Gastrocnemius medialis (tissue), 4 donors: ENCODE results near the gene DGCR6L. TPM values are rescaled to one million over a fixed set of nuclear protein-coding genes. Genes with fewer than 3 reads are reported as not detected.
"Not testable (repeated sequence)": the region's sequence is repeated elsewhere in the genome, so short reads cannot be mapped to it uniquely, and the experiment has no call there.

Experiments used
- ATAC-seq, 2 donors: fragments of 150-250 bp; one replicate each; pipeline ENCODE4 v1.9.1; 2016
- DNase-seq, 2 donors: peaks; one replicate each; pipeline ENCODE4 v3.0.0-alpha.2; 2019
- H3K27ac ChIP-seq, 4 donors: fragments of 200-600 bp; sonication (generic); 1 replicate in 1 of 4; 2 replicates in 3 of 4; pipeline ENCODE4 v1.5.1; 2016 to 2018; ENCODE audit warnings: mild to moderate bottlenecking in 2 of 4, moderate library complexity in 1 of 4
- H3K27me3 ChIP-seq, 3 donors: fragments of 200-600 bp; sonication (generic) in 2 of 3; 1 replicate in 1 of 3; 2 replicates in 2 of 3; pipeline versions ENCODE4 v1.5.1 to v1.6.0; 2016 to 2019; ENCODE audit warnings: mild to moderate bottlenecking in 1 of 3, moderate library complexity in 1 of 3
- H3K36me3 ChIP-seq, 2 donors: fragments of 200-600 bp; sonication (generic) in 1 of 2; one replicate each; pipeline ENCODE4 v1.5.1; 2017 to 2018
- H3K4me1 ChIP-seq, 2 donors: fragments of 200-600 bp; sonication (generic) in 1 of 2; one replicate each; pipeline ENCODE4 v1.5.1; 2016 to 2017; ENCODE audit warnings: mild to moderate bottlenecking in 2 of 2
- H3K4me3 ChIP-seq, 4 donors: fragments of 200-600 bp; sonication (generic) in 3 of 4; 1 replicate in 1 of 4; 2 replicates in 3 of 4; pipeline ENCODE4 v1.5.1; 2016 to 2019; ENCODE audit warnings: mild to moderate bottlenecking in 2 of 4
- H3K9me3 ChIP-seq, 3 donors: fragments of 200-600 bp; sonication (generic) in 2 of 3; 1 replicate in 1 of 3; 2 replicates in 2 of 3; pipeline ENCODE4 v1.5.1; 2016 to 2019
- POLR2A ChIP-seq, 2 donors: fragments of 450-650 bp; IDR thresholded peaks; one replicate each; pipeline ENCODE4 v1.6.1; 2017; ENCODE audit warnings: antibody characterized with exemption in 2 of 2, mild to moderate bottlenecking in 2 of 2, moderate library complexity in 2 of 2
- in situ Hi-C, 4 donors: fragments of 200-750 bp; cut with MboI; loops; one replicate each; pipeline versions ENCODE4 v1.15.0 to v1.8.0; 2017; ENCODE audit warnings: low sequenced_read_pairs in 4 of 4
- intact Hi-C: fragments of 100-400 bp; cut with DNase I; formaldehyde crosslinking; loops from one replicate; pipeline ENCODE4 v1.15.1; 2023; ENCODE audit warnings: low total_unique reads
- total RNA-seq, 4 donors: library from RNA; depleted of rRNA; stranded (reverse); fragments of >200 nt; gene quantifications; one replicate each; pipeline versions ENCODE4 v1.1.0 to v1.2.3, GENCODE V29; 2016
- TF ChIP-seq, protein P1 (sequence below), 5 experiments: fragments of 450-650 bp in 3 of 5; fragments of 200-600 bp in 2 of 5; sonication (generic) in 2 of 5; IDR thresholded peaks in 4 of 5; conservative IDR thresholded peaks in 1 of 5; 1 replicate in 4 of 5; 2 replicates in 1 of 5; pipeline ENCODE4 v1.5.1; 2016 to 2019; ENCODE audit warnings: antibody characterized with exemption in 5 of 5, mild to moderate bottlenecking in 3 of 5, moderate library complexity in 3 of 5

Gene DGCR6L
- total RNA-seq, 4 donors from 2014 or later, result 43.5 to 105 (median 67.5) TPM

DNA sequence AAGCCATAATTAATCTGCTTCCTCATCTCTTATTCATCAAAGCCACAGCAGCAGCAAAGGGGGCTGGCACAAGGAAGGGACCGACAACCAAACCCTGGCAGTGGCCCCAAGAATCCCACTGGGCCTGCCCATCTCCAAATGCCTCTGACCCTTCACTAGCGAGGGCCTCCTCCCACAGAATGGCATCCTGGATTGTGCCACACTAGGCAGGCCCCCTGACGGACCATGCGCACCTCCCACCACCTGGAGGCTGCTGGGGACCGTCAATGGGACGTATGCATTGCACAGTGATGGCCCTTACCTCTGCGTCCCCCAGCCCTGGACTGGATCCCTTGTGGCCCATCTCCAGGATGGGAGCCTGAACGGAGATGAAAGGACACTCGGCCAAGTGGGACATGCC, 47.7 kb downstream of the DGCR6L start:
- intact Hi-C loops, result no loop called here
- H3K27me3 ChIP-seq, result peaks cover 0 to 4% (median 0%) of the 10 kb centered on the region in 3 donors
- no peak overlapping the region for H3K27ac ChIP-seq
- H3K36me3 ChIP-seq, result no peaks in the 10 kb centered on the region
- no peak for TF ChIP-seq POLR2A (IDR thresholded peaks at IDR 0.05)
- TF ChIP-seq, protein P1, sequence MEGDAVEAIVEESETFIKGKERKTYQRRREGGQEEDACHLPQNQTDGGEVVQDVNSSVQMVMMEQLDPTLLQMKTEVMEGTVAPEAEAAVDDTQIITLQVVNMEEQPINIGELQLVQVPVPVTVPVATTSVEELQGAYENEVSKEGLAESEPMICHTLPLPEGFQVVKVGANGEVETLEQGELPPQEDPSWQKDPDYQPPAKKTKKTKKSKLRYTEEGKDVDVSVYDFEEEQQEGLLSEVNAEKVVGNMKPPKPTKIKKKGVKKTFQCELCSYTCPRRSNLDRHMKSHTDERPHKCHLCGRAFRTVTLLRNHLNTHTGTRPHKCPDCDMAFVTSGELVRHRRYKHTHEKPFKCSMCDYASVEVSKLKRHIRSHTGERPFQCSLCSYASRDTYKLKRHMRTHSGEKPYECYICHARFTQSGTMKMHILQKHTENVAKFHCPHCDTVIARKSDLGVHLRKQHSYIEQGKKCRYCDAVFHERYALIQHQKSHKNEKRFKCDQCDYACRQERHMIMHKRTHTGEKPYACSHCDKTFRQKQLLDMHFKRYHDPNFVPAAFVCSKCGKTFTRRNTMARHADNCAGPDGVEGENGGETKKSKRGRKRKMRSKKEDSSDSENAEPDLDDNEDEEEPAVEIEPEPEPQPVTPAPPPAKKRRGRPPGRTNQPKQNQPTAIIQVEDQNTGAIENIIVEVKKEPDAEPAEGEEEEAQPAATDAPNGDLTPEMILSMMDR (IDR thresholded peaks at IDR 0.05 in 4 of 5, conservative IDR thresholded peaks at IDR 0.05 in 1 of 5), result no peak
- in situ Hi-C loops, result no loop called here
- DNase-seq, result no peak
- no peaks in the 10 kb centered on the region for H3K4me1 ChIP-seq
- H3K9me3 ChIP-seq, result no peaks in the 10 kb centered on the region
- no peak for ATAC-seq
- no peak overlapping the region for H3K4me3 ChIP-seq

DNA sequence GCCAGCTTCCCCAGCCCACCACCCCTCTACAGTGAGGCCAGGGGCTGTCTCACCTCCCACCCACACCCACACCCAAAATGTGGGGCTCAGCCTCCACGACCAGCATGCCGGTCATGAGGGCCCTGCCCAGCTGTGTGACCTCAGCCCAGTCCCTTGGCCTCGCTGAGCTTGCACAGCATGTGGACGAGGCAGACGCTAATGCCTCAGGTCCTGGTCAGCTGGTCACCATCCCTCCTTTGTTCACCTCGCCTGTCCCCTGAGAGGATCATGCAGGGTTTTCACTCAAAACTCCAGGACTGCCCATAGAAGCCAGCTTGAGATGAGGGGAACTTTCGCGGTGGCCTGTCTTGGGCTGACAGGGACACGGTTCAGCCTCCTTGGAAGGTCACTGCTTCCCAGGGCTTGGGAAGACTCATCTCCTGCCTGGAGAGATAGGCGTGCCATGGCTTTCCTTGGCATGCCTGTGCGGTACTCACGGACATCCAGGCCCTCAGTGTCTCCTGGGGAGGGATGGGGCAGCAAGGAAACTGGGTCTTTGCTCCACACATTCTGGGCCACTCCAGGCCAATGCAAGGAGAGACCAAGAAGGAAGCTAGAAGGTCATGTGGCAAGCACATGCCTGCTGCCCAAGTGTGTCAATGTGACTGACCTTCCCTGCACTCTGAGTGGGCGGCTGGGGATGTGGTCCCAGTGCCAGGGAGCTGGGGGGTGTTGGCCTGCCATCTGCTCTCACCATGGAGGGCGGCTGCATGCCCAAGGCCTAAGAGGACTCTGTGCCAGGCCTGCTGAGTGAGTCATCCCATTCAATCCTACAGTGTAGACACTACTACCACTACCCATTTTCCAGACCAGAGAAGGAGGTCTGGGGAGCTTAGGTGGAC, 48.5 kb downstream of the DGCR6L start:
- intact Hi-C loops, result no loop called here

DNA sequence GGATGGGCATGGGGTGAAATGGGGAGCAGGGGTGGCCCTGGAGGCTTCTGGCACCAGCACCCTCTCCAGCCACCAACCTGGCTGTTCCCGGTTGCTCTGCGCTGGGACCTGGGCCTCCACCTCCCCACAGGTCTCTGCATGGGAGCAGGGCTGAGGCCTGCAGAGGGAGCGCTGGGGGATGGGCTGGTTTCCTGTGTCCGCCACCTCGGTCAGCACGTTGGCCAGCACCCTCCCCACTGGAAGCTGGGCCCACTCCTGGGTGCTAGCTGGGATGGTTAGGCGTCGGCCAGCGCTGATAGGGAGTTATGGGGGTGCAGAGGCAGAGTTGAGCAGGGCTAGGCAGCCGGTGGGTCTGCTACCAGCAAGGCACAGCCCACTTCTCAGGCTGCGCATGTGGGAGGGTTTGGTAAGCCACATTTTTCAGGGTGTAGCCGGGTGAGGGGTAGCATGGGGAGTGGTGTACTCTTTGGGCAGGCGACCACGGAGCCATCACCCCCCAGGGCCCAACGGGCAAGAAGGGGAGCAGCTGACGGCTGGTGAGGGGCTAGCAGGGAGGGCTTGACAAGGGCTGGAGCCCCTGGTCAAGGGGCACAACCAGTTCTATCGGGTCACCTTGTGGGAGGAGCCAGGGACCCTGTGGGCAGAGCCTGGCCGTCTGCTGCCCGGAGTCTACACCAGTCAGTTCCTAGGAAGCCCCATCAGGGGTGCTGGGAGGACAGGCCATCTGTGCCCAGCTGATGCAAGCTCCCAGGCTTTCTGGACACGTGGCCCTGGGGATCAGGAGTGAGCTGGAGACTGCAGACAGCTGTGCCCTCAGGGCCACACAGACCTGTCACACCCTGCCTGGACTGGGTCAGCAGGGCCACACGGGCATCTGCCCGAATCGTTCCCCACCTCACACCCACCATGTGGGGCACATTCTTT, 49.4 kb downstream of the DGCR6L start:
- H3K4me3 ChIP-seq, intact Hi-C loops, H3K27me3 ChIP-seq, H3K36me3 ChIP-seq, H3K27ac ChIP-seq, in situ Hi-C loops, H3K4me1 ChIP-seq, H3K9me3 ChIP-seq: not testable (repeated sequence)
- ATAC-seq (peak; percentile 53 to 72), DNase-seq (peak in 1 of 2 donors; percentile 27)

More for the DNA sequence above, 48.5 kb downstream of the DGCR6L start:
- no peak for ATAC-seq
- no peak overlapping the region for H3K4me3 ChIP-seq
- no peaks in the 10 kb centered on the region for H3K4me1 ChIP-seq
- no peaks in the 10 kb centered on the region for H3K36me3 ChIP-seq
- no peaks in the 10 kb centered on the region for H3K9me3 ChIP-seq
- TF ChIP-seq, protein P1 (IDR thresholded peaks at IDR 0.05 in 4 of 5, conservative IDR thresholded peaks at IDR 0.05 in 1 of 5), result no peak
- TF ChIP-seq POLR2A (IDR thresholded peaks at IDR 0.05), result no peak
- no peak overlapping the region for H3K27ac ChIP-seq
- peaks cover 0 to 5% (median 0%) of the 10 kb centered on the region in 3 donors for H3K27me3 ChIP-seq
- no peak for DNase-seq
- in situ Hi-C loops, result no loop called here

DNA sequence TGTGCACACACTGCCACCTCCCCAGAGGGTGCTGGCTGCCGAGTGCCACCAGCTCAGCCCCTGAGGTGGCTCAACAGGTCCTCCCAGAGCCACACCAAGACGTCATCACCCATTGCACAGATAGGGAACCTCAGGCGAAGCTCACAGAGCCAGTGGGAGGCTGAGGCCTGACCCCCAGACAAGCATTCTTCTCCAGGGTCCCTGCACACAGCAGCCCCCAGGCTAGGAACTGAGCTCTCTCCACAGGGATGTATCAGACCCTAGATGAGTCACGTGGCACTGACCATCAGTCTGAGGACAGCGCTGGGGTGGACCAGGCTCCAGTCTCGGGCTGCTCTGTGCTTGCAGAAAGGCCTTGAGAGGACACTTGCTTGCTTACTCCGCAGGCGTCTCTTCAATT, 50.2 kb downstream of the DGCR6L start:
- H3K27ac ChIP-seq, H3K27me3 ChIP-seq, in situ Hi-C loops, DNase-seq, ATAC-seq, H3K4me1 ChIP-seq, H3K36me3 ChIP-seq, H3K9me3 ChIP-seq, H3K4me3 ChIP-seq: not testable (repeated sequence)
- intact Hi-C loops, result loop anchor here (5.0 kb wide), 1 partner anchor 112 kb away; no protein-coding TSS in a partner anchor

DNA sequence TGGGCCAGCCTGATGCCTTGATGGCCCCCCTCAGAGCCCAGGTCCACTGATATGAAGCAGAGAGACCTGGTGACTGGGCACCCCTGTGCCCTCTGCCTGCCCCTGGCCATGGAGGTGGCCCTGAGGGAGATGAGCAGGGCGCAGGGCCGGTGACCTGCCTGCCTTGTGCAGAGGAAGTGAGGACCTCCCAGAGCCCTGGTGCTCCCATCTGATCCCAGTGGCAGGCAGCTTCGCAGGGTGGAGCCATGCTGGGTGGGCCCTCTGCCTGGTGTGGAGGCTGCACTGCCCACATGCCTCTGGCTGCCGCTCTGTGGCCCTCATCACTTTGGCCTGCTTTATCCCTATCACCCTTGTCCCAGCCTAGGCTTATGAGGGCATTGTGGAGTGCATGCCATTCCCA, 50.7 kb downstream of the DGCR6L start:
- H3K27me3 ChIP-seq, H3K9me3 ChIP-seq, in situ Hi-C loops, H3K36me3 ChIP-seq, H3K27ac ChIP-seq, ATAC-seq, DNase-seq, H3K4me1 ChIP-seq, H3K4me3 ChIP-seq: not testable (repeated sequence)
- intact Hi-C loops, result loop anchor here (5.0 kb wide), 1 partner anchor 112 kb away; no protein-coding TSS in a partner anchor
